Endothelial cell of umbilical vein (primary cell): ENCODE data around the gene LRR1. TPM values are rescaled to one million over a fixed set of nuclear protein-coding genes. Genes with fewer than 3 reads are reported as not detected.

Source experiments
- BruUV-seq: library from RNA; stranded (reverse); fragments of 400-500 nt; replicated peaks from 2 replicates; lab custom pipeline; 2021; lab: Mats Ljungman, UMichigan
- CTCF ChIA-PET: fragments of 300-600, 350-600 bp; sonication (Branson Sonifier 250); formaldehyde crosslinking; loops from one replicate; lab custom pipeline; 2021; ENCODE audit warnings: antibody characterized with exemption, inconsistent platforms; lab: Charles Lee
- POLR2A ChIA-PET: fragments of 300-600, 350-600 bp; sonication (Branson Sonifier 250); formaldehyde crosslinking; loops from one replicate; lab custom pipeline; 2021; ENCODE audit warnings: antibody characterized with exemption, inconsistent platforms; lab: Charles Lee
- DNase-seq: peaks from one replicate; pipeline ENCODE4 v3.0.0-alpha.2; 2011; ENCODE audit warnings: low read depth, low spot score
- FAIRE-seq: peaks from 2 replicates; lab custom pipeline; 2011; peaks lifted over from hg19 to GRCh38; lab: Jason Lieb, UNC
- H2AFZ ChIP-seq: 2 replicates; pipeline ENCODE4 v1.6.0; 2012; ENCODE audit warnings: low read depth, low read length, control low read depth, inconsistent platforms
- H3K27ac ChIP-seq: 2 replicates; pipeline ENCODE4 v1.5.1; 2011; ENCODE audit warnings: low read depth, mild to moderate bottlenecking, control low read depth, low read length, moderate library complexity; ENCODE audit not compliant: insufficient read depth
- H3K27me3 ChIP-seq, 2 experiments: 2 replicates each; pipeline versions ENCODE4 v1.6.0 to v1.6.1; 2011; ENCODE audit warnings: low read length in 2 of 2, mixed read lengths in 1 of 2; ENCODE audit not compliant: control insufficient read depth in 2 of 2, insufficient read depth in 2 of 2
- H3K36me3 ChIP-seq, 2 experiments: 2 replicates in 1 of 2; 3 replicates in 1 of 2; pipeline ENCODE4 v1.5.1; 2011; ENCODE audit warnings: low read length in 2 of 2, mild to moderate bottlenecking in 1 of 2, moderate library complexity in 1 of 2; ENCODE audit not compliant: control insufficient read depth in 2 of 2, insufficient read depth in 2 of 2; ENCODE audit errors: extremely low read depth in 1 of 2
- H3K4me1 ChIP-seq: 3 replicates; pipeline ENCODE4 v1.5.1; 2011; ENCODE audit warnings: mild to moderate bottlenecking, low read length; ENCODE audit not compliant: control insufficient read depth, insufficient read depth; ENCODE audit errors: extremely low read depth
- H3K4me2 ChIP-seq: 2 replicates; pipeline ENCODE4 v1.6.1; 2011; ENCODE audit warnings: low read length, control low read depth, mixed read lengths; ENCODE audit not compliant: insufficient read depth
- H3K4me3 ChIP-seq, 3 experiments: fragments of 200-600 bp in 1 of 3; sonication (generic), shearing (Covaris generic) in 1 of 3; replicated peaks in 1 of 3; 2 replicates each; pipeline ENCODE4 v1.5.1; 2011 to 2016; ENCODE audit warnings: control low read depth in 3 of 3, low read length in 3 of 3, mild to moderate bottlenecking in 2 of 3, inconsistent platforms in 1 of 3, low read depth in 1 of 3, moderate library complexity in 1 of 3; ENCODE audit not compliant: insufficient read depth in 1 of 3
- H3K79me2 ChIP-seq: 2 replicates; pipeline ENCODE4 v1.6.0; 2012; ENCODE audit warnings: low read length, inconsistent platforms; ENCODE audit not compliant: control insufficient read depth, insufficient read depth
- H3K9ac ChIP-seq: replicated peaks from 2 replicates; pipeline ENCODE3; 2011; ENCODE audit warnings: low read length, control low read depth; ENCODE audit not compliant: insufficient read depth; ENCODE audit errors: extremely low read depth
- H3K9me1 ChIP-seq: replicated peaks from 3 replicates; pipeline ENCODE4 v1.6.0; 2011; ENCODE audit warnings: mild to moderate bottlenecking, low read length; ENCODE audit not compliant: control insufficient read depth, insufficient read depth; ENCODE audit errors: extremely low read depth
- H3K9me3 ChIP-seq: replicated peaks from 2 replicates; pipeline ENCODE4 v1.5.1; 2012; ENCODE audit warnings: low read length, inconsistent platforms; ENCODE audit not compliant: control insufficient read depth, insufficient read depth
- H4K20me1 ChIP-seq: replicated peaks from 2 replicates; pipeline ENCODE3; 2011; ENCODE audit warnings: mild to moderate bottlenecking, low read length; ENCODE audit not compliant: control insufficient read depth, insufficient read depth; ENCODE audit errors: extremely low read depth
- CTCF ChIP-seq, 2 donors: IDR thresholded peaks; 1 replicate in 1 of 2; 2 replicates in 1 of 2; pipeline ENCODE4 v1.5.1; 2011; ENCODE audit warnings: low read length in 2 of 2, mild to moderate bottlenecking in 2 of 2, moderate library complexity in 2 of 2, control low read depth in 1 of 2, inconsistent platforms in 1 of 2, low read depth in 1 of 2; ENCODE audit not compliant: insufficient read depth in 1 of 2; ENCODE audit errors: extremely low read depth in 1 of 2
- JUN ChIP-seq: IDR thresholded peaks from 2 replicates; pipeline ENCODE4 v1.6.1; 2011; ENCODE audit warnings: borderline replicate concordance, low read depth; ENCODE audit not compliant: insufficient read length, insufficient read depth
- MAX ChIP-seq: IDR thresholded peaks from 2 replicates; pipeline ENCODE4 v1.6.1; 2011; ENCODE audit not compliant: insufficient read depth, insufficient read length
- MYC ChIP-seq: IDR thresholded peaks from one replicate; pipeline ENCODE4 v1.6.1; 2011; ENCODE audit warnings: mild to moderate bottlenecking, low read depth, low read length
- POLR2A ChIP-seq: IDR thresholded peaks from 2 replicates; pipeline ENCODE4 v1.6.1; 2012; ENCODE audit warnings: low read depth, mild to moderate bottlenecking, control low read depth, low read length
- POLR2AphosphoS5 ChIP-seq: IDR thresholded peaks from 2 replicates; pipeline ENCODE4 v1.6.1; 2012; ENCODE audit warnings: low read depth, mild to moderate bottlenecking, control low read depth, low read length, moderate library complexity; ENCODE audit not compliant: insufficient read depth
- dilution Hi-C: fragments of 300-500 bp; cut with MboI; formaldehyde crosslinking; loops from one replicate; pipeline ENCODE4 v1.15.0; 2019; ENCODE audit warnings: low sequenced_read_pairs; ENCODE audit not compliant: extremely low pct_ligation_motif_present
- intact Hi-C: fragments of 100-400 bp; cut with micrococcal nuclease; formaldehyde crosslinking; loops from one replicate; pipeline ENCODE4 v1.10.0; 2022
- polyA plus RNA-seq, 4 experiments: library from polyadenylated mRNA; depleted of rRNA in 3 of 4; stranded (reverse) in 3 of 4; unstranded in 1 of 4; fragments of >200 nt; gene quantifications; 2 replicates each; pipeline versions ENCODE4 v1.2.1 to v1.2.3, GENCODE V29; 2011 to 2012; ENCODE audit warnings: missing spikeins in 1 of 4
- total RNA-seq: library from RNA; stranded (reverse); gene quantifications from 2 replicates; pipeline ENCODE4 v1.2.3, GENCODE V29; 2021

Gene LRR1
- total and polyA plus RNA-seq, 2 donors (not counting 3 experiments of a cell fraction or from before 2014, with no cell fraction given): 17.7 to 30.9 TPM

- Histone ChIP-seq H3K4me1 (no peaks in the 10 kb centered on the region), H2AFZ (no peak overlapping the region), H3K9me3 (no peaks in the 10 kb centered on the region), H3K79me2 (peaks cover 31% of the 10 kb centered on the region), H4K20me1 (no peaks in the 10 kb centered on the region), H3K4me2 (no peak overlapping the region), H3K9me1 (no peaks in the 10 kb centered on the region), H3K4me3 (no peak overlapping the region), H3K27ac (no peak overlapping the region), H3K9ac (no peak overlapping the region), H3K27me3 (no peaks in the 10 kb centered on the region), H3K36me3 (peaks cover 0 to 10% of the 10 kb centered on the region in 2 experiments)
- CTCF ChIA-PET: interaction anchor here (0.6 to 1.3 kb wide), 3 partner anchors 10 to 1083 kb away, joined by 3 to 5 read pairs (median 3); no protein-coding TSS in a partner anchor
- DNase-seq (no peak), FAIRE-seq (no peak)
- dilution Hi-C loops (no loop called here), intact Hi-C loops (no loop called here)
- POLR2A ChIA-PET: no interaction called here
- no peak for TF ChIP-seq MYC
- TF ChIP-seq JUN: no peak
- no peak for TF ChIP-seq MAX
- no TSS peak for BruUV-seq
These were observed 20.6 kb upstream of the LRR1 start for GRCh38 chr14:49578141-49578540.

- TF ChIP-seq JUN (no peak), POLR2AphosphoS5 (no peak), CTCF (IDR thresholded peaks at IDR 0.05; ENCODE audit: extremely low read depth in 1 of 2, insufficient read depth in 1 of 2, low read depth in 1 of 2, low read length in 2 of 2) (no peak), POLR2A (no peak)
- Histone ChIP-seq H3K36me3 (peaks cover 8 to 15% of the 10 kb centered on the region in 2 experiments), H3K27me3 (no peaks in the 10 kb centered on the region), H3K79me2 (peaks cover 48% of the 10 kb centered on the region), H4K20me1 (no peaks in the 10 kb centered on the region), H3K9me1 (no peaks in the 10 kb centered on the region), H2AFZ (no peak overlapping the region), H3K4me1 (peaks cover 10% of the 10 kb centered on the region), H3K4me3 (no peak overlapping the region), H3K9ac (no peak overlapping the region), H3K9me3 (no peaks in the 10 kb centered on the region), H3K27ac (no peak overlapping the region), H3K4me2 (no peak overlapping the region)
- no TSS peak for BruUV-seq
- FAIRE-seq (no peak), DNase-seq (no peak)
- ChIA-PET CTCF (no interaction called here), POLR2A (no interaction called here)
- dilution Hi-C loops (no loop called here), intact Hi-C loops (no loop called here)
These were observed 18.9 kb upstream of the LRR1 start for GRCh38 chr14:49579841-49580240.
